HG02610 (cell line): Measurements from ENCODE around the gene MAPRE3.

Experiments
- ATAC-seq: cut with Tn5 transposase; IDR thresholded peaks from one replicate; pipeline ENCODE4 v1.9.1; 2021; ENCODE audit warnings: mild to moderate bottlenecking, moderate library complexity; ENCODE audit not compliant: unreplicated experiment

Gene MAPRE3

DNA sequence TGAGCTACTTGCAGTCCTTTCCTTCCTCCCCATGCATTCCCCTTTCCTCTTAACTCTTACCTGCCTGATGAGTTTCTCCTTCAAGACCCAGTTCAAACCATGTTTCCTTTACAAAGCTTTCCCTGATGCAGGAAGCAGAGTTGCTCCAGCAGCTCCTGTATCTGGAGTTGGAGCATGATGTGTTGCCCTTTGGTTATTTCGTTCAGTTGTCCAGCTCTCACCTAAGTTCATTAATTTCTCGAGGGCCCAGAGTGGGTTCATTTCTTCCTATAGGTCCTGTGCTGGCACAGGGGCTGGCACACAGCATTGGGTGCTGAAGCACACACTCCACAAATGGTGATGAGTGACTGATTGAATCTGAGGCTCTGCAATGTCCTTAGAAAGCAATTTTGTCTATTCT is 39.3 kb downstream of the MAPRE3 start:
- no peak for ATAC-seq

DNA sequence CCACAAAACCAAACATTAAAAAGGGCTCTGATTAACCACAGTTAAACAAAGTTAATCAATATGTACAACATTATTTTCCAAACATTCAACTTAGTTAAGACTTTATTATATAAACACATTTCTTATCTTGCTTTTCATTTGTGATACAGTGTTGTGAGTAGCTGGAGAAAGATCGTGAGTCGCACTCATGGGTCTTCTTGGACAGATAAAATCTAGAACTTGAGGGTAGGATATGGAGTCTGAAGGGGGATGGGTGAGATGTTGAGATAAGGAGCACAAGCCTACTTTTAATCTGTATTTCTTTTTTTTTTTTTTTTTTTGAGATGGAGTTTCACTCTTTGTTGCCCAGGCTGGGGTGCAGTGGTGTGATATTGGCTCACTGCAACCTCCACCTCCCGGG is 39.7 kb downstream of the MAPRE3 start:
- ATAC-seq: no peak

DNA sequence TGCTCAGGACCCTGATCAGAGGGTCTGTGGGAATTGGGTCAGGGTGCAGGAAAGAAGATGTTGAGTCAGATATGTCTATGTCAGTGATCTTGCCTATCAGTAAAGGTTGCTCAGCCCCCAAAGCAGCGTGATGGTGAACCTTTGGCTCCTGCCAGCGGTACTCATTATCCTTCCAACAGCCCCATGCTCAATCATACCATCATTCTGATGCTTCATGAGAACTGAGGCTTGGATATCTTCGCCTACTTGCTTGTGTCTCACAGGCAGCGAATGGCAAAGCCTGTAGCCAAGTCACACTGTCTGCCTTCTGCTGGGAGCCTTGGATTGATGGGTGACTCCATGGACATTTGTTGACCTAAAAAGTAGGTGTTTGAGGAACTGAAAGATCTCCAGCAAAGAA is 43.3 kb downstream of the MAPRE3 start:
- ATAC-seq: no peak

DNA sequence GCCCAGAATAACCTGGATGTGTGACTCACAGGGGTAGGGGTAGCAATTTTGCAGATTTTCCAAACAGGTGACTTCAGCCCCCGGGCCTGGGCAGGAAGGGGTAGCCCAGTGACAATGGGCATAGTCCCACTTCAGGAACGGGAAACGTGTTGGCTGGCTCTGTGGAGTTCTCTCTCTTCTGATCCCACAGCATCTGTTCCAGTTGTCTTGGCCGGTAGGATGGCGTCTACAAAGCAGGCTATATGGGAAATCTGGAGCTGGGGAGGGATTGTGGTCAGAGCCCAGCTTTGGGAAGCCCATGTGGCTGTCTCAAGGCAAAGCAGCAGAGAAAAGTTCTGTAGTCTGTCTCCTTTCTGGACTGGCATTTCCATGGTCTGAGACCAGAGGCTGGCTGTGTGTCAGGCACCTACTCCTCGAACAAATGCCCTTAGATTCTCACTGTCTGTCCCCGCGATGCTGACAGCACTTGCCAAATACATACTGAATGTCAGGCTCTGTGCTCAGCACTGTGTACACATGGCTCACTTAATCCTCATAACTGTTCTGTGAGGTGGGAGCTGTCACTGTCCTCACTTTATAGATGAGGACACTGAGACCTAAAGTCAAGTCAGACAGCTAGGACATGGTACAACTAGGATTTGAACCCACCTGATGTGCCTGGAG is 44.5 kb downstream of the MAPRE3 start:
- ATAC-seq: no peak

DNA sequence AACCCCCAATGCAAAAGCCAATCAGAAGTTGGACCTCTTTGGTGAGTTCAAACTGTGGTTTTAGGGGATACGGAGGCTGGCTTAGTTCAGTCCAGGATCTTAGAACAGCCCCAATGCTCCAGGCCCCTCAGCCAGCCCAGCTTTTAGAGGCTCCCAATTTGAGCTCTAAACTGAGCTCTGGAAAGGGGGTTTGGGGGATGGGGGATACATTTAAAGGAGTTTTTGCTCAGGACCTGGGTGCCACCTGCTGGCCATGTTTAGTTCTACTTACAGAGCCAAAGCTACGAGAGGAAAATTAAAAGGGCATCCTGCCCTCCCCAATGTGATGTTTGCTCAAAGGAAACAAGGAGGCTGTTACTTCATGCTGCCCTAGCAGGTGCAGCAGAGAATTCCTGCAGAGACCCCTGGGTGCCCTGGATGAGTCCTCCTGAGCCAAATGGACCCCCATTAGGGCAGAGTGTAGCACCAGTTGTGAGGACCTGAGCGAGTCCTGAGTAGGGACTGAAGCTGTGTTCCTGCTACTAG is 46.4 kb downstream of the MAPRE3 start:
- no peak for ATAC-seq

DNA sequence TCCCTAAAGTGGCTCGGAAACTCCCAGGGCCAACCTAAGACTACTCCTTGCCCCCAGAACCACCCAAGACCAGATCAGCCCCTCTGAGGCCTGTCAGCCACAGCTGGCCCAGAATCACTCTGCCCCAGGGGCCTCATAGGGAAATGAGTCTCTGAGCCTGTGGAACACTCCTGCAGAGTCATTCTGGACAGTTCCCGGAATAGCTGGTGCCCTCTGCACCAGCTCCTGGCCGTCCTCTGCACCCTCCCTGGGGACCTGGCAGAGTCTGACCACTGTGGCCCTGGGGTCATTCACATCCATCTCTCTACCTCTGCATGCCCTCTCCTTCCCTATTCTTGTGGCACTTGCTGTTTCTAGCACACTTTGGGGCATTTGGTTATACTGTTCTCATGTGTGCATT is 47.7 kb downstream of the MAPRE3 start:
- ATAC-seq: no peak

DNA sequence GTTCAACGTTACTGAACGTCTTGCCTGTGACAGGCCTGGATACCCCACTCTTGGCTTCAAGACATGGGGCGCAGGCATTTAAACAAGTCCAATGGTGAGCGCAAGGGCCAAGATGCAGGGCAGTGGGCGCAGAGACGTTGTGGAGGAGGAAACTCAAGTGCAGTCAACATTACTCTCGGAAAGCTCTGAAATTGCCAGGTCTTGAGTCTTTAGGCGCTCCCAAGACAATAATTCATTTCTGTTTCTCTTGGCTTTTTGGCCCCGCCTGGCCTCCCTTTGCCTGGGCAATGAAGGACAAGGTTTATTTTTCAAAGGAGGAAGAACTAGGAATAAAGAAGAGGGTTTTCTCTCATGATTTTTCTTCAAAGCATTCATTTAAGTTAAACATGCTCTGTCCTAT is 49.0 kb downstream of the MAPRE3 start:
- no peak for ATAC-seq

DNA sequence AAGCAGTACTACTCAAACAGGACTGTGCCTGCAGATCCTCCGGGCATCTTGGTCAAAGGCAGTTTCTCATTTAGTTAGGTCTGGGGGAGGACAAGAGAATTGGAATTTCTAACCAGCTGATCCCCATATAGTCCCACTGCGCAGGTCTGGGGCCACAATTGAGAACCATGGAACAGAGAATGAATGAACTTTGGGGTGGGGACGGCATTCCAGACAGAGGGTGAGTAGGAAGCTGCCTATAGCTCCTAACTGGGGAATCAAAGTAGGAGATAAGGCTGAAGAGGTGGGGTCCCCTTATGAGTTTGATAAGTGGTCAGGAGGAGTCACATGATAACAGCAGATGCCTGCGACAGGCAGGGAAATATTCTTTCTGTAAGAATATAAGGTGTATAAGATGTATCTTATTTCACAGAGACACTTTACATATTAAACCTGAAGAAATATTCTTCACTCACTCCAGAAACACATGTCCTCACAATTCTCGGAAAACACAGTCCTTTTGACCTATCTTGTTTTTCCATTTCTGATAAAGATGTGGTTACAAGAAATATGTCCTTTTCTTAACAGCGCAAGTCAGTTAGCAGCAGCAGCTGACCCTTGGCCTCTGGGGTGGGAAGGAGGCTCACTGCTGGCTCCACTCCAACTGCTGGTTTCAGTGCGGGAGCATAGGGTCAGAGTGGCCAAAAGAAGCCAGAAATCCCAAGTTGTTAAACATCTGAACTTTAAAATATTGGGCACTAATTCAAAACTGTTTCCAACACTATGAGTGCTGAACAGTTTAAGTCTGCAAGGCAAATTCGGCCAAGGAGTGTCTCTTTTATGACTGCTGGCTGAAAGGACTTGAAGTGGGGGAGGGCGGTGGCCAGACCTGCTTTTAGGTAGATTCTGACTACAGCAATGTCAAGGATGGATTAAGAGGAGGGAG is 49.8 kb downstream of the MAPRE3 start:
- ATAC-seq: no peak

DNA sequence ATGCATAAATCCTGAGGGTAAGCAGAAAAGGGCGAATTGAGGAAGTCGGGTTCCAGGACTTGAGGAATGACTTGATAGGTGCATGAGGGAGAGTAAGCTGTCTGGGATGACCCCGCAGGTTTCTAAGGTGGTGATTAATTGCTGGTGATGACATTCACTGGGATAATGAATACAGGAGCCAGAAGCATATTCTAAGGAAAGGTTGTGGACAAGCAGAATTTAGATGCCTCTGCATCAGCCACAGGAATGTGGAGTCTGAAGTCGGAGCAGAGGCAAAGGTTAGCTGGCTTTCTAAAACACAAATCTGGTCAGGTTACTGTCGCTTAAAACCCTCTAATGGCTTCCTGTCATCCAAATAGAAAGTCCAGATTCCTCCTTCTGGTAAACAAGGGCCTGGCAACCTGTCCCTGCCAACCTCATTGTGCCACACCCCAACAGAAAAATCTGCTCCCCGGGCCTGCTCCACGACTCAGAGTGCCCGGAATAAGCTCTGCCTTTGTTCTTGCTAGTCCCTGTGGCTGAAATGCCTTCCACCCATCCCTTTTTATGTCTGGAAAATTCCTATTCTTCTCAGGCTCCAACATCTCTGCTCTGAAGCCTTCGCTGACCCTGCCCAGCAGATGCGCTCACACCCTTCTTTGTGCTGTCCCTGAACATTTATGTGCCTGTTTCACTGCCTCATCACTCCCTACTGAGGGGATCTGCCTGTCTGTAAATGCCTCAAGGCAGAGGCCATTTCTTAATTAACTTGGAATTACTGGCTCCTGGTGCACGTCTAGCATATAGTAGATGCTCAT is 51.0 kb downstream of the MAPRE3 start:
- ATAC-seq: no peak

DNA sequence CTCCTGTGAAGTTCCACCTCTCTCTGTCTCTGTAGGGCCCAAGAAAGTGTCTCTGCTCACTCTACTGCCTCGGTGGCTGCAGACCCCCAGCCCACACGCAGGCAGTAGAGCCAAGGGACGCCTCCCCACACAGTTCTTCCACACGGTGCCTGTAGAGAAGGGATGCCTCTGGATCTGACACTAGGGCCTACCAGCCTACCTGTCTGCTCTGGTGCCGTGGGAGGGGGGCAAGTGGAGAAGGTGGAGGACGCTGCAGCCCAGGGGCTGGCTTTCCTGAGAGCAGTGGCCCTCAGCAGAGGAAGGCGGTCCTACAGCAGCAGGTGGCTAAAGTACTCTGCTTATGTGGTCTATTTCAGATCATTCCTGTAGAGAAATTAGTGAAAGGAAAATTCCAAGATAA is 53.3 kb downstream of the MAPRE3 start:
- no peak for ATAC-seq

DNA sequence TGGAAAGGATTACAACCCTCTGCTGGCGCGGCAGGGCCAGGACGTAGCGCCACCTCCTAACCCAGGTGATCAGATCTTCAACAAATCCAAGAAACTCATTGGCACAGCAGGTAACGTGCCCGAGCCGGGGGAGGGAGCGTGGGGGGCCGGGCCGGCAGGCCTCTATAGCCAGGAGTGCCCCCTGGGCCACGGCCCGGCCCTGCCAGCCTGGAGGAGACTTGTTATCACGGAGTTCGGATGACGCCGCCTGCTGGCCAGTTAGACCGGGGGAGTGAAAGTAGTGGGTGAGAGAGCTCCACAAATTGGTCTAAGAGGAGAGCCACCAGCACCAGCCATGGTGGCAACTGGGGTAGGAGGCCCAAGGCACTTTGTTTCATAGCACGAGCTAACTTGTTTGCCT is 53.8 kb downstream of the MAPRE3 start:
- ATAC-seq: no peak

DNA sequence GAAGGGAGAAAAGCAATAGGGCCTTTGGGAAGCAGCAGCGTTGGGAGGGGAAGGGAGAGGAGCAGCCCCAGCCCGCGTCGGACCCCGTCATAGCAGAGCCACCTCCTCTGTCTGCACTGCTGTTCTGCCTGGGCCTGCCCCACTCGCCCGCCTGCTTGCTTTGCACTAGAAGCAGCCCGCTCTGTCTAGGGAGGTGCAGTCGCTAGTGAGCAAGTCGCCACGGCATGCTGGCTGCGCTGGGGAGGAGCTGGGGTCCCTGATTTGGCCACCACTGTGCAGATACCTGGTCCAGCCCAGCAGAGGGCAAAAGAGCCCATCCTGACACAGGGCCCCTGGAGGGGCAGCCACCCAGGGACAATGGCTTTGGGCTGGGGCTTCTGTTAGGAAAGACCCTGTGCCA is 54.4 kb downstream of the MAPRE3 start:
- no peak for ATAC-seq

DNA sequence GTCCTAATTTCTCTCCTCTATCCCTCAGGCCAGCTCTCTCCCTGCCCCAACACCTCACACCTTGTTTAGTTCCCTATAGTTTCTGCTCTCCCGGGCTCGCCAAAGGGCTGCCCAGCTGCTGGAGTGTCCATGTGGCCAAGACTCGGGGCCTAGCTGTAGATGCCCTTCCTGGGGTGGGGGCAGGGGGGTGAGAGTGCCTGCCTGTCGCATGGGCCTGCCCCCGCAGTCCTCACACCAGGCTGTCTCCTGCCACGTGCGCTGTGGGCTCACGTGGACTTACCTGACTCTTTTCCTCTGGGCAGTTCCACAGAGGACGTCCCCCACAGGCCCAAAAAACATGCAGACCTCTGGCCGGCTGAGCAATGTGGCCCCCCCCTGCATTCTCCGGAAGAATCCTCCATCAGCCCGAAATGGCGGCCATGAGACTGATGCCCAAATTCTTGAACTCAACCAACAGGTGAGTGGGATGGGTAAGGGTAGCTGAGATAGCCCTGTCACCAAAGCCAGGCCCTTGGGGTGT is 54.9 kb downstream of the MAPRE3 start:
- ATAC-seq: no peak

DNA sequence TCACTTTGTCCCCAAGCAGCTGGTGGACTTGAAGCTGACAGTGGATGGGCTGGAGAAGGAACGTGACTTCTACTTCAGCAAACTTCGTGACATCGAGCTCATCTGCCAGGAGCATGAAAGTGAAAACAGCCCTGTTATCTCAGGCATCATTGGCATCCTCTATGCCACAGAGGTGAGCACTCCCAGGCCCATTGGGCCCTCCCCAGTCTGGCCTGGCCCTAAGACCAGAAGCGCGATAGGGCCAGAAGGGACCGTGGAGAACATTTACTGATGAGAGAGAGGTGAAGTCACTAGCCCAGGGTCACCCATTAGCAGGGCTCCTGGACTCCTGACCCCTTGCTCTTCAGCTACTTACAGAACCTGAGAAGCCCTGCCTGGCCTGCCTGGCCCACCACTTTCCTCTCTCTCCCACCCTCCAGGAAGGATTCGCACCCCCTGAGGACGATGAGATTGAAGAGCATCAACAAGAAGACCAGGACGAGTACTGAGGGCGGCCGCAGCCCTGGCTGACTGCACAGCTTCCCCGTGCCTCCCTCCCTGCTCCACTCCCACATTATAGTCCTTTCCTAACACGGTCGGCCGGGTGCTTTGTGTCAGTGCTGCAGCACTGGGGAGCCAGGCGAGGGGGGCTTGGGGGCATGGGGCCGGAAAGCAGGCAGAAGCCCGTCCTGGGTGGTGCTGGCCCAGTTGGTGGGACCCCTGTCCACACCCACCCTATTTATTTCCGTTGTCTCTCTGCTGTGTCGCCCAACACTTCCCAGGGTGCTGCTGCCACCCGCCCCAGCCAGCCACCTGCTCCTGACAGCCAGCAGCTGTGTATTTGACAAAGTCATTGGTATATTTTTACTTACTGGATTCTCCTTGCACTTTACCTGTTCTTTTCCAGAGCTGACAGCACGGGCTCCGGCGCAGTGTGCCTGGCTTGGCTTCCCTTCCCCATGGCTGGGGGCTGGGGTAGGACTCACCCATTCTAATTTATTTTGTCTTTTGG is 55.7 kb downstream of the MAPRE3 start:
- no peak for ATAC-seq

DNA sequence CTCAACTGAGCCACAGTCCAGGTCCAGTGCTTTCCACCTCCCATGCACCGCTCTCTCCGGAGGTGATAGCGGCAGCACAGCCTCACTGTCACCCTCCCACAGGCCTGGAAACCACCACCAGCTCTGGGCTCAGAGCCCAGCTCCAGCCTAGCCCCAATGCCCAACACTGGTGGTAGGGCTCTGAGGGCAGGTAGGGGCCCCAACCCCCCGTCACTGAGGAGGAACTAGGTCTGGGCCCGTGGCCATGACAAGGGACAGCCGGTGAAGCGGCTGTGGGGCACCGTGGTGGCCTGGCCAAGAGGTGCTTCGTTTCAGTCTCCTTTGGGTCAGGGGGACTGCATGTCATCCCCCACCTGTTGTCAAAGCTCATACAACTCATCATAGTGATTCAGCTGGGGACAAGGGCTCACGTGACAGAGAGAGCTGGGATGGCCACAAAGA is 56.8 kb downstream of the MAPRE3 start:
- ATAC-seq: no peak

DNA sequence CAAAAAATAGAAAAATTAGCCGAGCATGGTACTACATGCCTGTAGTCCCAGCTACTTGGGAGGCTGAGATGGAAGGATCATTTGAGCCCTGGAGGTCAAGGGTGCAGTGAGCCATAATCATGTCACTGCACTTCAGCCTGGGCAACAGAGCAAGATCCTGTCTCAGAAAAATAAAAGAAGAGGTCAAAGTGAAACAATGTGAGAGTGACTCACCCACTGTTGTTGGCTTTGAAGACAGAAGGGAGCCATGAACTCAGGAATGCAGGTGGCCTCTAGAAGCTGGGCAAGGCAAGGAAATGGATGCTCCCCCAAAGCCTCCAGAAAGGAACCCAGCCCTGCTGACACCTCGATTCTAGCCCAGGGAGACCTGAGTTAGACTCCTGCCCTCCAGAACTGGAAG is 58.6 kb downstream of the MAPRE3 start:
- ATAC-seq: no peak

DNA sequence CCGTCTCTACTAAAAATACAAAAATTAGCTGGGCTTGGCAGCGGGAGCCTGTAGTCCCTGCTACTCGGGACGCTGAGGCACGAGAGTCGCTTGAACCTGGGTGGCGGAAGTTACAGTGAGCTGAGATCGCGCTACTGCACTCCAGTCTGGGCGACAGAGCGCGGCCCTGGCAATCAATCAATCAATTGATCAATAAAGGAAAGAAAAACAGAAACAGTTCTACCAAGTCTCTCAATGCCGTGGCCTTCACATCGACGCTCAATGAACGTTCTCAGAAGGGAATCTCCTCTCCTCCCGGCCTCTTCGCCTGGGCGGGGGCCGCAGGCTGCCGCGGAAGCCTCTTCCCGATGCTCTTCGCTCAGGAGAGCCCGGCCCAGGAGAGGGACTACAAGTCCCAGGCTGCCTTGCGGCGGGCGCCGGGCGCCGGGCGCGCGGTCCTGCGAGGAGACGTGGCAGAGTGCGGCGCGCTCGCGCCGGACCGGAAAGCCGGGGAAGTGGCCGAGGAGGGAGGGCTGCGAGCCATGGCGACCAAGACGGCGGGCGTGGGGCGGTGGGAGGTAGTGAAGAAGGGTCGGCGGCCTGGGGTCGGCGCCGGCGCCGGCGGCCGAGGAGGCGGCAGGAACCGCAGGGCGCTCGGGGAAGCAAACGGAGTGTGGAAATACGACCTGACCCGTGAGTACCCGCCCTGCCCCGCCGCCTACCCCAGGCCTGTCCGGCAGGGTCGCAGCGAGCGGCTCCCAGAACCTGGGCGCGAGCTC is 62.2 kb downstream of the MAPRE3 start, which contains the start of gene TMEM214:
Gene TMEM214 (plus strand): TSS at position 471 of the 758 bp plus-strand sequence. CDS start 51 bp downstream, at position 522.
- ATAC-seq: peak; percentile 84

DNA sequence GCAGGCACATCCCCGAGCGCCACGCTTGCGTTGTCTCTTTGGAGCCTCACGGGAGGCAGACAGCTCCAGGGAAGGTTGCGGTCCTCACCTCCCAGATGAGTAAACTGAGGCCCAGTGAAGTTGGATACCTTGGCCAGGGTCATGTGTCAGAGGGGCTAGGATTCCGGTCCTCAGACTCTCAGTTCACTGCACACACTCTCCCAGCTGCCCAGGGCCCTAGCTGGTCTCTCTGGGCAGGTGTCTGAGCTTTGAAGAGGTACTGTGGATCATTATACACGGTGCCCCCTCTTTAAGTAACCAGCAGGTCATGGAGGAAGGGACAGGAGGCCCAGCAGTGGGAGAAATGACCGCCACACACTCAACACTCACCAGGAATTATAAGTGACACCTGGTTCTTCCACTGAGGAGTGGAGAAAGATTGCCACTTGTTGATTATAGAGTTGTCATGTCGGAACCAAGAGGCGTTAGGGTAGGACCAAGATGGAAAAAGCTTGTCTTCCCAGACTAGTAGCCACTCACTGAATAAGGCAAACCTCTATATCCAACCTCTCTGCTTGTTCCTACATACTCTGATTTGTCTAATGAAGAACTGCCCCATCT is 62.9 kb downstream of the MAPRE3 start:
- ATAC-seq: no peak

DNA sequence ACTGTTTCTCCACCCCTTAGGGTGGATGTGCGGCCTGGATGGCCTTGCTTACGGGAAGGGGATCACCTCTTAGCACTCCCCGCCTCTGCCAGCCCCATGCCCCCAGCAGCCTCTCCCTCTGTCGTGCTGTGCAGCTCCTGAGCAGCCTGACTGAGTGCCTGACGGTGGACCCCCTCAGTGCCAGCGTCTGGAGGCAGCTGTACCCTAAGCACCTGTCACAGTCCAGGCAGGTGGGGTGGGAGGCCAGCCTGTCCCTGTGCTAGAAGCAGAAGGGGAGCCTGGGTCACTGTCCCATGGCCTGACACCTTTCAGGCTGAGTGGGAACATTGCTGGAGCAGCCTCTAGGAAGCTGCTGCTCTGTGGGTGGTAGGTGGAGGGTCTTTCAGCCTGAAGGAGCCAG is 67.6 kb downstream of the MAPRE3 start:
- ATAC-seq: no peak
